SK-N-SH treated with all-trans-retinoic acid at 6 μM for 48 hours (cell line): ENCODE data around the gene MICOS13.

Experiments used
- ATAC-seq: fragments of 200-7000 bp; cut with Tn5 transposase; 3 replicates; pipeline ENCODE4 v1.9.1; 2020; ENCODE audit warnings: mild to moderate bottlenecking, moderate library complexity
- ARNTL ChIP-seq: fragments of 450-650 bp; formaldehyde crosslinking; IDR thresholded peaks from 2 replicates; pipeline ENCODE4 v1.5.0; 2020; ENCODE audit warnings: low read depth, mild to moderate bottlenecking, moderate library complexity, borderline replicate concordance
- BACH2 ChIP-seq: fragments of 250-450 bp; sonication (Bioruptor Pico); IDR thresholded peaks from 2 replicates; pipeline ENCODE4 v1.9.0; 2021; ENCODE audit warnings: mild to moderate bottlenecking, borderline replicate concordance
- CREB5 ChIP-seq: fragments of 250-450 bp; sonication (Bioruptor Pico); IDR thresholded peaks from 2 replicates; pipeline ENCODE4 v1.5.1; 2020; ENCODE audit warnings: low read depth, mild to moderate bottlenecking, moderate library complexity
- CSDC2 ChIP-seq: fragments of 250-450 bp; sonication (Bioruptor Pico); IDR thresholded peaks from 2 replicates; pipeline ENCODE4 v1.5.0; 2020; ENCODE audit warnings: mild to moderate bottlenecking, moderate library complexity
- CSRNP3 ChIP-seq: fragments of 250-450 bp; sonication (Bioruptor Pico); IDR thresholded peaks from 2 replicates; pipeline ENCODE4 v1.5.1; 2021; ENCODE audit warnings: mild to moderate bottlenecking, moderate library complexity
- ESRRG ChIP-seq: fragments of 250-450 bp; sonication (Bioruptor Pico); IDR thresholded peaks from 2 replicates; pipeline ENCODE4 v1.6.1; 2021; ENCODE audit warnings: mild to moderate bottlenecking
- ISL1 ChIP-seq: fragments of 250-450 bp; sonication (Bioruptor Pico); IDR thresholded peaks from 2 replicates; pipeline ENCODE4 v2.1.2; 2022; ENCODE audit warnings: mild to moderate bottlenecking, moderate library complexity
- OSR1 ChIP-seq: fragments of 250-450 bp; sonication (Bioruptor Pico); IDR thresholded peaks from 2 replicates; pipeline ENCODE4 v1.8.0; 2022; ENCODE audit warnings: moderate library complexity, mild to moderate bottlenecking, inconsistent platforms
- PATZ1 ChIP-seq: fragments of 250-450 bp; sonication (Bioruptor Pico); IDR thresholded peaks from 2 replicates; pipeline ENCODE4 v1.8.0; 2020; ENCODE audit warnings: mild to moderate bottlenecking, moderate library complexity, borderline replicate concordance
- POU6F1 ChIP-seq: fragments of 250-450 bp; sonication (Bioruptor Pico); IDR thresholded peaks from 2 replicates; pipeline ENCODE4 v1.8.0; 2021; ENCODE audit warnings: low read depth, mild to moderate bottlenecking, moderate library complexity, borderline replicate concordance
- PPARA ChIP-seq: fragments of 250-450 bp; sonication (Bioruptor Pico); IDR thresholded peaks from 2 replicates; pipeline ENCODE4 v1.5.0; 2020; ENCODE audit warnings: mild to moderate bottlenecking, borderline replicate concordance
- RARB ChIP-seq: fragments of 250-450 bp; sonication (Bioruptor Pico); IDR thresholded peaks from 2 replicates; pipeline ENCODE4 v1.8.0; 2021; ENCODE audit warnings: mild to moderate bottlenecking, moderate library complexity
- SNAI2 ChIP-seq: fragments of 250-450 bp; sonication (Bioruptor Pico); IDR thresholded peaks from 2 replicates; pipeline ENCODE4 v1.5.0; 2020; ENCODE audit warnings: mild to moderate bottlenecking, moderate library complexity
- TCF4 ChIP-seq: fragments of 250-450 bp; sonication (Bioruptor Pico); IDR thresholded peaks from 2 replicates; pipeline ENCODE4 v1.8.0; 2021; ENCODE audit warnings: mild to moderate bottlenecking, moderate library complexity, borderline replicate concordance
- TOX ChIP-seq: fragments of 250-450 bp; sonication (Bioruptor Pico); IDR thresholded peaks from 2 replicates; pipeline ENCODE4 v1.8.0; 2021; ENCODE audit warnings: mild to moderate bottlenecking, moderate library complexity, borderline replicate concordance
- TSHZ2 ChIP-seq: fragments of 250-450 bp; sonication (Bioruptor Pico); IDR thresholded peaks from 2 replicates; pipeline ENCODE4 v1.5.0; 2020; ENCODE audit warnings: mild to moderate bottlenecking, moderate library complexity
- ZC3H10 ChIP-seq: fragments of 250-450 bp; sonication (Bioruptor Pico); IDR thresholded peaks from 2 replicates; pipeline ENCODE4 v1.5.1; 2021; ENCODE audit warnings: mild to moderate bottlenecking, moderate library complexity
- ZFP3 ChIP-seq: fragments of 250-450 bp; sonication (Bioruptor Pico); IDR thresholded peaks from 2 replicates; pipeline ENCODE4 v1.5.0; 2020; ENCODE audit warnings: mild to moderate bottlenecking, moderate library complexity
- ZFP30 ChIP-seq: fragments of 450-650 bp; formaldehyde crosslinking; IDR thresholded peaks from 2 replicates; pipeline ENCODE4 v1.5.0; 2022; ENCODE audit warnings: mild to moderate bottlenecking, moderate library complexity
- ZNF565 ChIP-seq: fragments of 450-650 bp; formaldehyde crosslinking; conservative IDR thresholded peaks from 2 replicates; pipeline ENCODE4 v1.5.0; 2020; ENCODE audit warnings: low read depth, mild to moderate bottlenecking, moderate library complexity
- ZNF70 ChIP-seq: fragments of 450-650 bp; formaldehyde crosslinking; IDR thresholded peaks from 2 replicates; pipeline ENCODE4 v1.5.0; 2020; ENCODE audit warnings: mild to moderate bottlenecking, moderate library complexity
- ZNF8 ChIP-seq: fragments of 450-650 bp; formaldehyde crosslinking; IDR thresholded peaks from 2 replicates; pipeline ENCODE4 v1.5.0; 2020; ENCODE audit warnings: mild to moderate bottlenecking, moderate library complexity

Gene MICOS13

GRCh38 chr19:5643060-5643459 lies 37.3 kb downstream of the MICOS13 start (continued):
- TF ChIP-seq ZFP3 (CRISPR knock-in tag): no peak
- TF ChIP-seq TCF4: no peak
- TF ChIP-seq CSDC2 (CRISPR knock-in tag): no peak

DNA sequence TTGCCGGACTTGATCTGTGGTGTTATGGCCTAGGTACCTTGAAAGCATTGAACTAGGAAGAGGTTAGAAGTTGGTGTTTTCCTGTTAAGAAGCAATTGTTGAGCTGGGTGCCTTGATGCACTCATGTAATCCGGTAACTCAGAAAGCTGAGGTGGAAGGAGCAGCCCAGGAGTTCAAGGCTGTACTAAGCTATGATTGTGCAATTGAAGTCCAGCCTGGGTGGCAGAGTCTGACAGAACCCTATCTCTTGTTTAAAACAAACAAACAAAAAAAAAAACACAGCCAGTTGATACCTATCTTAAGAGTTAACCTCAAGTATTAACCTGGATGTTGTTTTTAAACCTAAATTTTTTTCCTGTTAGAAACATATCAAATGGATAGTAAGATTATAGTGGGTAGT lies 38.1 kb downstream of the MICOS13 start:
- TF ChIP-seq CREB5 (CRISPR knock-in tag) (no peak), PATZ1 (no peak), ZNF70 (CRISPR knock-in tag) (no peak), TSHZ2 (CRISPR knock-in tag) (no peak), ESRRG (CRISPR knock-in tag) (no peak), CSDC2 (CRISPR knock-in tag) (no peak), PPARA (CRISPR knock-in tag) (no peak), TOX (no peak), ZFP3 (CRISPR knock-in tag) (no peak), TCF4 (no peak), ZC3H10 (CRISPR knock-in tag) (no peak), ZFP30 (CRISPR knock-in tag) (no peak), ISL1 (CRISPR knock-in tag) (no peak), BACH2 (CRISPR knock-in tag) (no peak)

GRCh38 chr19:5641171-5641570 lies 39.1 kb downstream of the MICOS13 start:
- no peak for ATAC-seq

More for the DNA sequence above, 38.1 kb downstream of the MICOS13 start:
- ATAC-seq: no peak

More at GRCh38 chr19:5641171-5641570, 39.1 kb downstream of the MICOS13 start:
- TF ChIP-seq OSR1 (CRISPR knock-in tag) (no peak), RARB (CRISPR knock-in tag) (no peak), ZC3H10 (CRISPR knock-in tag) (no peak), CSDC2 (CRISPR knock-in tag) (no peak), ARNTL (CRISPR knock-in tag) (no peak), BACH2 (CRISPR knock-in tag) (no peak), ZNF565 (CRISPR knock-in tag) (no peak), CSRNP3 (CRISPR knock-in tag) (no peak), ZFP3 (CRISPR knock-in tag) (no peak), TCF4 (no peak), SNAI2 (CRISPR knock-in tag) (no peak), POU6F1 (no peak), TOX (no peak), ESRRG (CRISPR knock-in tag) (no peak), TSHZ2 (CRISPR knock-in tag) (no peak), ZNF8 (CRISPR knock-in tag) (no peak)
